K562 (cell line): Measurements from ENCODE around the gene PRKACA. TPM values are rescaled to one million over a fixed set of nuclear protein-coding genes. Genes with fewer than 3 reads are reported as not detected.
A peak's percentile ranks its signal among the peaks of the same experiment; 100 is the strongest.

Experiments used
- ATAC-seq: fragments of 200-7000 bp; cut with Tn5 transposase; 3 replicates; pipeline ENCODE4 v1.9.1; 2020; ENCODE audit warnings: moderate library complexity
- BruUV-seq: library from RNA; stranded (reverse); fragments of 400-500 nt; replicated peaks from 2 replicates; lab custom pipeline; 2021; lab: Mats Ljungman, UMichigan
- CTCF ChIA-PET: fragments of 300-600 bp; formaldehyde crosslinking; extraction: SDS; loops from one replicate; lab custom pipeline; 2021; ENCODE audit warnings: low intra/inter-chr PET ratio; lab: Yijun Ruan, JAX
- POLR2A ChIA-PET: fragments of 300-600, 350-650 bp; sonication (Branson Sonifier 250); formaldehyde crosslinking; extraction: SDS; loops from one replicate; lab custom pipeline; 2021; ENCODE audit warnings: antibody characterized with exemption, inconsistent platforms; lab: Yijun Ruan, JAX
- DNase-seq, 4 experiments: peaks; one replicate each; pipeline versions ENCODE4 v3.0.0 to v3.0.0-alpha.2; 2011 to 2018; ENCODE audit warnings: low spot score in 3 of 4, mixed read lengths in 3 of 4; ENCODE audit errors: extremely low read depth in 1 of 4
- FAIRE-seq: peaks from 2 replicates; lab custom pipeline; 2011; peaks lifted over from hg19 to GRCh38; lab: Jason Lieb, UNC
- H2AFZ ChIP-seq: 2 replicates; pipeline ENCODE4 v1.6.0; 2011; ENCODE audit warnings: low read depth, low read length, control low read depth, inconsistent platforms
- H3K27ac ChIP-seq: fragments of 200-600 bp; 3 replicates; pipeline ENCODE4 v1.8.0; 2011; ENCODE audit warnings: low read depth, mild to moderate bottlenecking, control low read depth, inconsistent platforms, low read length, moderate library complexity, mixed read lengths; ENCODE audit errors: extremely low read depth
- H3K27me3 ChIP-seq, 2 experiments: fragments of 300-600 bp in 1 of 2; 2 replicates in 1 of 2; 3 replicates in 1 of 2; pipeline versions ENCODE4 v1.6.0 to v1.8.0; 2011; ENCODE audit warnings: inconsistent platforms in 2 of 2, low read length in 2 of 2, mild to moderate bottlenecking in 1 of 2, mixed read lengths in 1 of 2, moderate library complexity in 1 of 2; ENCODE audit not compliant: control insufficient read depth in 2 of 2, insufficient read depth in 2 of 2
- H3K36me3 ChIP-seq: fragments of 300-600 bp; 3 replicates; pipeline ENCODE4 v1.8.0; 2011; ENCODE audit warnings: mild to moderate bottlenecking, low read length, inconsistent platforms; ENCODE audit not compliant: control insufficient read depth, insufficient read depth
- H3K4me1 ChIP-seq, 2 experiments: fragments of 200-600 bp in 1 of 2; replicated peaks in 1 of 2; 2 replicates in 1 of 2; 3 replicates in 1 of 2; pipeline versions ENCODE4 v1.5.1 to v1.8.0; 2011; ENCODE audit warnings: inconsistent platforms in 2 of 2, low read length in 2 of 2, mild to moderate bottlenecking in 1 of 2, mixed read lengths in 1 of 2, moderate library complexity in 1 of 2; ENCODE audit not compliant: control insufficient read depth in 2 of 2, insufficient read depth in 2 of 2
- H3K4me2 ChIP-seq: 2 replicates; pipeline ENCODE4 v1.6.1; 2011; ENCODE audit warnings: low read length, control low read depth, inconsistent platforms, mixed read lengths; ENCODE audit not compliant: insufficient read depth
- H3K4me3 ChIP-seq: fragments of 200-600 bp; sonication (generic), shearing (Covaris generic); 2 replicates; pipeline ENCODE4 v1.5.1; 2016; ENCODE audit warnings: control low read depth, inconsistent platforms
- H3K79me2 ChIP-seq: fragments of 200-600 bp; 3 replicates; pipeline ENCODE4 v1.8.0; 2011; ENCODE audit warnings: low read length, inconsistent platforms; ENCODE audit not compliant: control insufficient read depth, insufficient read depth
- H3K9ac ChIP-seq, 2 experiments: 2 replicates each; pipeline versions ENCODE4 v1.6.0 to v1.6.1; 2011; ENCODE audit warnings: low read depth in 2 of 2, low read length in 2 of 2, control low read depth in 1 of 2, inconsistent platforms in 1 of 2, mild to moderate bottlenecking in 1 of 2, mixed read lengths in 1 of 2; ENCODE audit not compliant: insufficient read depth in 1 of 2
- H3K9me1 ChIP-seq: one replicate; pipeline ENCODE4 v1.6.0; 2011; ENCODE audit warnings: inconsistent platforms, mild to moderate bottlenecking, low read length, moderate library complexity; ENCODE audit not compliant: control insufficient read depth, insufficient read depth
- H3K9me3 ChIP-seq: replicated peaks from 2 replicates; pipeline ENCODE4 v1.5.1; 2011; ENCODE audit warnings: low read depth, low read length, inconsistent platforms; ENCODE audit not compliant: control insufficient read depth, insufficient read depth
- H4K20me1 ChIP-seq: replicated peaks from 2 replicates; pipeline ENCODE4 v1.6.1; 2011; ENCODE audit warnings: low read length, inconsistent platforms, mixed read lengths; ENCODE audit not compliant: control insufficient read depth, insufficient read depth
- TFAP4 ChIP-seq: sonication (generic); formaldehyde crosslinking; IDR thresholded peaks from 2 replicates; pipeline ENCODE4 v1.8.0; 2022; ENCODE audit warnings: missing genetic modification reagents, mild to moderate bottlenecking, moderate library complexity, borderline replicate concordance
- TSC22D4 ChIP-seq: fragments of 450-650 bp; IDR thresholded peaks from 2 replicates; pipeline ENCODE4 v1.6.1; 2016; ENCODE audit warnings: missing genetic modification characterization, missing biosample characterization, control low read depth
- ZBTB33 ChIP-seq: sonication (generic); formaldehyde crosslinking; IDR thresholded peaks from 2 replicates; pipeline ENCODE4 v1.8.1; 2023; ENCODE audit warnings: mild to moderate bottlenecking, missing genetic modification reagents
- ZSCAN32 ChIP-seq: fragments of 450-650 bp; formaldehyde crosslinking; IDR thresholded peaks from 2 replicates; pipeline ENCODE4 v1.4.0; 2020; ENCODE audit warnings: mild to moderate bottlenecking, moderate library complexity
- WGBS: fragments of 100-300 bp; shearing (Covaris generic); methylation state at CpG from one replicate; pipeline ENCODE4 v1.1.6; 2016; ENCODE audit warnings: low coverage, mixed read lengths; ENCODE audit not compliant: insufficient coverage; ENCODE audit errors: missing lambda C conversion rate; 5-methylcytosine and 5-hydroxymethylcytosine counted together
- in situ Hi-C: fragments of 300-500 bp; cut with MboI; formaldehyde crosslinking; loops from 4 replicates; pipeline ENCODE4 v1.15.0; 2018; ENCODE audit warnings: inconsistent platforms, mixed read lengths
- intact Hi-C: fragments of 100-400 bp; cut with micrococcal nuclease; formaldehyde crosslinking; loops from 2 replicates; pipeline ENCODE4 v1.14.2; 2022
- polyA plus RNA-seq, 8 experiments: library from polyadenylated mRNA; depleted of rRNA in 4 of 8; stranded (reverse) in 5 of 8; unstranded in 3 of 8; fragments of >200 nt; fragmentation: Nextera tagmentation in 2 of 8; fragmentation: Illumina TruSeq in 1 of 8; extraction: Ambion mirVana in 2 of 8; extraction: Trizol in 1 of 8; gene quantifications; 2 replicates each; pipeline versions ENCODE4 v1.2.1 to v1.2.3, GENCODE V29; 2011 to 2014; ENCODE audit warnings: inconsistent platforms in 1 of 8, missing spikeins in 1 of 8
- total RNA-seq, 7 experiments: library from RNA; depleted of rRNA in 6 of 7; stranded (reverse); fragments of >200 nt in 6 of 7; fragmentation: Illumina TruSeq in 2 of 7; extraction: Trizol in 2 of 7; gene quantifications; 2 replicates each; pipeline versions ENCODE4 v1.2.1 to v1.2.3, GENCODE V29; 2011 to 2021; ENCODE audit warnings: low replicate concordance in 1 of 7

PRKACA gene
- total and polyA plus RNA-seq, 9 of the 15 experiments (the other 6 are each of a cell fraction or from before 2014, with no cell fraction given) = 1.2 to 63.1 (median 13.0) TPM

- Histone ChIP-seq H3K79me2 (peaks cover 19% of the 10 kb centered on the region), H3K27ac (no peak overlapping the region), H3K4me2 (no peak overlapping the region), H3K27me3 (no peaks in the 10 kb centered on the region), H3K4me3 (no peak overlapping the region), H4K20me1 (no peaks in the 10 kb centered on the region), H3K9me1 (no peaks in the 10 kb centered on the region), H2AFZ (no peak overlapping the region), H3K9ac (peak overlapping the region in 1 of 2 experiments; percentile 26; a peak in 1 of 4 replicates), H3K36me3 (no peaks in the 10 kb centered on the region), H3K9me3 (no peaks in the 10 kb centered on the region), H3K4me1 (peaks cover 9 to 47% of the 10 kb centered on the region in 2 experiments; a peak in 4 of 5 replicates)
- in situ Hi-C loops = loop anchor here (5.0 to 25.0 kb wide), 2 partner anchors 188 to 483 kb away; no protein-coding TSS in a partner anchor
- POLR2A ChIA-PET = interaction anchor here (0.6 to 1.0 kb wide), 4 partner anchors 9 to 12 kb away, joined by 3 to 4 read pairs (median 4); no protein-coding TSS in a partner anchor
- CTCF ChIA-PET = no interaction called here
- no peak for FAIRE-seq
- no peak for DNase-seq
- ATAC-seq = no peak
- no TSS peak for BruUV-seq
- 75% methylated on average over 22 of the region's 43 CpGs for WGBS
- intact Hi-C loops = no loop called here
- TF ChIP-seq TSC22D4 (tag) (no peak), ZBTB33 (CRISPR knock-in tag) (peak; percentile 90), TFAP4 (CRISPR knock-in tag) (0 out of 2 replicates have a peak, but pooled peaks have one; percentile 13), ZSCAN32 (CRISPR knock-in tag) (no peak)
Measured at GRCh38 chr19:14070268-14071050, 47.1 kb downstream of the PRKACA start.
